ENCODE measurements around the gene LRRC49.

Gene LRRC49

DNA sequence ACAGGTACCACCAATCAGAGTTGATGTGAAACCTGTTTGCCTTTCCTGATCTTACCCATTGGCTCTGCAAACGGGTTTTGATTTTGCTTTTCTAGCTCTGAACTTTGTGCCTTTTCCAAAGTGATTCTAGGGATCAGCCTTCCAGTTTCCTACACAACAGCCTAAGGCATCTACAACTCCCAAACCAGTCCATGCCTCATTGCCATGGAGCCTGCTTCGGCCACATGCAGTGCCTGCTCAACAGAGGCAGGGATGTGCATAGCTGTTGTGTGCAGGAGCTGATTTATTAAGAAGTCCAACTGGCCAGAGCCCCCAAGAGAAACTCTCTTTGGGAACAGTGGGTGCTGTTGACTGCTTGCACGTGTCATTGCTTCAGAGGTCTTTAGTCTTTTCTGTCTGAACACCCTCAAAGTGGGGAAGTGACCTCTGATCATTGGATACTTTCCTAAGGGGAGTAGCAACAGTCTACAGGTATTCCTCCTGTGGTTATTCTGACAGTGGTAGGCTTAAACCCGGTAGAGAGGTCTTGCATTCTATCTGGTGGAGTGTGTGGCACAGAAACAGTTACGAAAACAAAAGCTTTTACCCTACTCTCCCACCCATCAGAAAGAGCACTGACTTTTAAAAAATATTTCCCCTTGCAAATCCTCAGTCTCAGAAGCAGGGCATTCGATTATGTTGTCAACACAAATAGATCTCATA lies 186.0 kb downstream of the LRRC49 start:
- no peak overlapping the region for H3K4me2 ChIP-seq (ENCODE audit: insufficient read depth, low read length)
- H3K27me3 ChIP-seq (ENCODE audit: insufficient read depth, low read length, poor library complexity): no peaks in the 10 kb centered on the region
- H3K4me1 ChIP-seq (ENCODE audit: insufficient read depth, low read length): no peaks in the 10 kb centered on the region
- no peaks in the 10 kb centered on the region for H3K36me3 ChIP-seq (ENCODE audit: insufficient read depth, low read length)
- no peaks in the 10 kb centered on the region for H3K9me3 ChIP-seq (ENCODE audit: insufficient read depth, low read length, severe bottlenecking)
- no peak overlapping the region for H2AFZ ChIP-seq (ENCODE audit: low read depth, low read length)
- ATAC-seq (ENCODE audit: insufficient read depth, low read depth): no peak
- no peak overlapping the region for H3K27ac ChIP-seq (ENCODE audit: low read length)
- TF ChIP-seq CTCF (IDR thresholded peaks at IDR 0.05; ENCODE audit: borderline replicate concordance, extremely low read depth, low read length, poor library complexity, severe bottlenecking) (no peak), EZH2 (IDR thresholded peaks at IDR 0.05; ENCODE audit: borderline replicate concordance, low read depth, low read length, severe bottlenecking) (no peak)
- H3K79me2 ChIP-seq (ENCODE audit: insufficient read depth, low read length): no peaks in the 10 kb centered on the region
- no peaks in the 10 kb centered on the region for H4K20me1 ChIP-seq (ENCODE audit: insufficient read depth, low read length)
- H3K9ac ChIP-seq (ENCODE audit: low read depth, low read length): no peak overlapping the region
- no peak for DNase-seq
- H3K4me3 ChIP-seq (ENCODE audit: low read depth in 1 of 2, low read length in 2 of 2): no peak overlapping the region

DNA sequence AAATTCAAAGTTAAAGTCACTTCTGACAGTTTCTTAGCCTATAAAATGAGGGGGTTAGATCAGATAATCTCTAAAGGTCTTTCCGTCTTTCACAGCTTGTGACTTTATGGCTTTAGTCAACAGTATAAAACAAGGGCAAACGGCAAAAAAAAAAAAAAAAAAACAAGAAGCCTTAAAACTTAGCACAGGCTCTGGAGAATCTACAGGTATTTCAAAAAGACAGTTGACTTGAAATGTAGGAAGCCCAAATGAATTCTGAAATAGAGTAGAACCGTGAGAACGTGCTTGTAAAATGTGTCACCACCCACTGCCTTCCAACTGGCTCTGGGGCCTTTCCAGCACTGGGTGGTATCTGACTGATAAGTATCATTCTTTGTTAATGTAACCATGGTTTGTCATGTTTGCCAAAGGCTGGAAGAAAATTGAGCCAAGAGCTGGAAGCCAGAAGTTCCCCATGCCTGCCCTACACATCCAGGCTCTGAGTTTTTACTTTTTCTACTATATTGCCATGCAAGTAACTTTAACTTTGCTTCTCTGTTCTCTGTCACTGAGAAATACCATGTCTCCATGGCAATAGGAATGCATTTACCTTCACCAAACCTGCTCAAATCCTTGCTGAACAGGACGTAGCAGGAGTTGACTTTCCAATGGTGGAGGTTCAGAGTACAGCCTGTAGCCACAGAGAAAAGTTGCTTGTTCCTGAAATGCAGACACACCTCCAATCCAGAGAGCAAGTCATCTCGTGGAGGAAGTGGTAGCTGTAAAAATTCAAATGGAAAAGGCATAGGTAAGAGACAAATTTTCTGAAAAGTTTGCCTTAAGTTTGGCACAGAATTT lies 186.8 kb downstream of the LRRC49 start:
- H3K4me2 ChIP-seq (ENCODE audit: insufficient read depth, low read length): no peak overlapping the region
- H3K4me3 ChIP-seq (ENCODE audit: low read depth in 1 of 2, low read length in 2 of 2): no peak overlapping the region
- no peak overlapping the region for H3K27ac ChIP-seq (ENCODE audit: low read length)
- H3K27me3 ChIP-seq (ENCODE audit: insufficient read depth, low read length, poor library complexity): no peaks in the 10 kb centered on the region
- no peaks in the 10 kb centered on the region for H3K79me2 ChIP-seq (ENCODE audit: insufficient read depth, low read length)
- H3K9me3 ChIP-seq (ENCODE audit: insufficient read depth, low read length, severe bottlenecking): no peaks in the 10 kb centered on the region
- TF ChIP-seq CTCF (IDR thresholded peaks at IDR 0.05; ENCODE audit: borderline replicate concordance, extremely low read depth, low read length, poor library complexity, severe bottlenecking) (no peak), EZH2 (IDR thresholded peaks at IDR 0.05; ENCODE audit: borderline replicate concordance, low read depth, low read length, severe bottlenecking) (no peak)
- H3K4me1 ChIP-seq (ENCODE audit: insufficient read depth, low read length): no peaks in the 10 kb centered on the region
- DNase-seq: no peak
- no peak overlapping the region for H3K9ac ChIP-seq (ENCODE audit: low read depth, low read length)
- ATAC-seq (ENCODE audit: insufficient read depth, low read depth): no peak
- no peaks in the 10 kb centered on the region for H3K36me3 ChIP-seq (ENCODE audit: insufficient read depth, low read length)
- no peaks in the 10 kb centered on the region for H4K20me1 ChIP-seq (ENCODE audit: insufficient read depth, low read length)
- no peak overlapping the region for H2AFZ ChIP-seq (ENCODE audit: low read depth, low read length)

DNA sequence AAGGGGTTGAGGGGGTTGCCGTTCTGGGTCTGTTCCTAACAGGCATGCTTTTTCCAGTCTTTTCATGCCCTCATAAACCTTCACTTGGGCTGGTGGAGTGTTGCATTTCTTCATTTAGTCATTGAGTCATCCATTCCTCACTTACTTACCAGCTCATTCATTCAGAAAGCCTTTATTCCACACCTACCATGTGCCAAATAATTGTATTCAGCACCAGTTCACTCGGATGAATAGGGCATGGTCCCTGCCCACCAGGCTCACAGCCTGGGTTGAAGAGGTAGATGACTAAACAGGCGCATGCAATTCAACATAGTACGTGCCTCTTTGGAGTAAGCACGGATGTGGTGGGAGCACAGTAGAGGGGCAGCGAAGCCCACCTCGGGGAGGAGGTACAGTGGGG lies 187.5 kb downstream of the LRRC49 start:
- Histone ChIP-seq H3K9ac (ENCODE audit: low read depth, low read length) (no peak overlapping the region), H3K36me3 (ENCODE audit: insufficient read depth, low read length) (no peaks in the 10 kb centered on the region), H2AFZ (ENCODE audit: low read depth, low read length) (no peak overlapping the region), H3K27me3 (ENCODE audit: insufficient read depth, low read length, poor library complexity) (no peaks in the 10 kb centered on the region), H3K4me1 (ENCODE audit: insufficient read depth, low read length) (no peaks in the 10 kb centered on the region), H3K4me3 (ENCODE audit: low read depth in 1 of 2, low read length in 2 of 2) (no peak overlapping the region), H3K9me3 (ENCODE audit: insufficient read depth, low read length, severe bottlenecking) (no peaks in the 10 kb centered on the region), H3K27ac (ENCODE audit: low read length) (no peak overlapping the region), H3K4me2 (ENCODE audit: insufficient read depth, low read length) (no peak overlapping the region), H3K79me2 (ENCODE audit: insufficient read depth, low read length) (no peaks in the 10 kb centered on the region), H4K20me1 (ENCODE audit: insufficient read depth, low read length) (no peaks in the 10 kb centered on the region)
- DNase-seq: no peak
- no peak for ATAC-seq (ENCODE audit: insufficient read depth, low read depth)
- no peak for TF ChIP-seq EZH2 (IDR thresholded peaks at IDR 0.05; ENCODE audit: borderline replicate concordance, low read depth, low read length, severe bottlenecking)
- TF ChIP-seq CTCF (IDR thresholded peaks at IDR 0.05; ENCODE audit: borderline replicate concordance, extremely low read depth, low read length, poor library complexity, severe bottlenecking): no peak

Data from DND-41 (cell line).